H1 (cell line): ENCODE data around the gene CASR. TPM values are rescaled to one million over a fixed set of nuclear protein-coding genes. Genes with fewer than 3 reads are reported as not detected.

ENCODE experiments used
- CTCF ChIA-PET: fragments of 300-600 bp; sonication (Branson Sonifier 250); formaldehyde crosslinking; loops from one replicate; lab custom pipeline; 2021; ENCODE audit not compliant: partially characterized antibody; lab: Charles Lee
- POLR2A ChIA-PET: fragments of 300-600 bp; sonication (Branson Sonifier 250); formaldehyde crosslinking; loops from one replicate; lab custom pipeline; 2021; ENCODE audit warnings: inconsistent platforms; ENCODE audit not compliant: partially characterized antibody; lab: Charles Lee
- DNase-seq, 2 experiments: peaks; one replicate each; pipeline versions ENCODE4 v3.0.0 to v3.0.0-alpha.2; 2010 to 2022; ENCODE audit warnings: low spot score in 2 of 2, low read depth in 1 of 2, mixed read lengths in 1 of 2
- FAIRE-seq: peaks from 2 replicates; lab custom pipeline; 2011; peaks lifted over from hg19 to GRCh38; lab: Jason Lieb, UNC
- H2AFZ ChIP-seq: 2 replicates; pipeline ENCODE4 v1.8.1; 2012; ENCODE audit warnings: low read length, inconsistent platforms
- H2AK5ac ChIP-seq: 2 replicates; pipeline ENCODE4 v1.6.1; 2013; ENCODE audit warnings: low read depth, low read length
- H2BK120ac ChIP-seq: replicated peaks from 2 replicates; pipeline ENCODE3; 2013; ENCODE audit warnings: low read depth, low read length, inconsistent platforms
- H2BK12ac ChIP-seq: 2 replicates; pipeline ENCODE4 v1.6.1; 2013; ENCODE audit warnings: low read depth, low read length
- H2BK15ac ChIP-seq: 2 replicates; pipeline ENCODE4 v1.6.1; 2013; ENCODE audit warnings: low read length
- H2BK20ac ChIP-seq: 2 replicates; pipeline ENCODE4 v1.6.1; 2013; ENCODE audit warnings: low read length
- H2BK5ac ChIP-seq: 2 replicates; pipeline ENCODE4 v1.6.1; 2013; ENCODE audit warnings: low read depth, low read length
- H3K14ac ChIP-seq: 2 replicates; pipeline ENCODE4 v1.6.1; 2013; ENCODE audit warnings: inconsistent platforms; ENCODE audit not compliant: insufficient read length
- H3K18ac ChIP-seq: 2 replicates; pipeline ENCODE4 v1.6.1; 2013; ENCODE audit warnings: low read length; ENCODE audit errors: extremely low read depth
- H3K23ac ChIP-seq: 2 replicates; pipeline ENCODE4 v1.6.1; 2013; ENCODE audit warnings: inconsistent platforms; ENCODE audit not compliant: insufficient read length
- H3K23me2 ChIP-seq: 2 replicates; pipeline ENCODE4 v1.6.1; 2013; ENCODE audit warnings: low read depth, low read length
- H3K27ac ChIP-seq: 2 replicates; pipeline ENCODE4 v1.6.1; 2011; ENCODE audit warnings: low read depth, low read length, inconsistent platforms
- H3K27me3 ChIP-seq, 4 experiments: replicated peaks in 1 of 4; 1 replicate in 1 of 4; 2 replicates in 3 of 4; pipeline versions ENCODE4 v1.6.1 to v1.8.1; 2011 to 2013; ENCODE audit warnings: low read length in 3 of 4, mild to moderate bottlenecking in 3 of 4, inconsistent platforms in 2 of 4, mixed read lengths in 2 of 4, moderate library complexity in 1 of 4; ENCODE audit not compliant: control insufficient read depth in 3 of 4, insufficient read depth in 3 of 4; ENCODE audit errors: extremely low read depth in 1 of 4
- H3K36me3 ChIP-seq, 4 experiments: 2 replicates each; pipeline versions ENCODE4 v1.6.1 to v1.8.1; 2011 to 2013; ENCODE audit warnings: mild to moderate bottlenecking in 4 of 4, low read length in 3 of 4, moderate library complexity in 2 of 4, control low read depth in 1 of 4, inconsistent platforms in 1 of 4; ENCODE audit not compliant: insufficient read depth in 4 of 4, control insufficient read depth in 2 of 4
- H3K4ac ChIP-seq: replicated peaks from 2 replicates; pipeline ENCODE3; 2013; ENCODE audit warnings: low read length, low read depth, mixed read lengths, inconsistent platforms; ENCODE audit not compliant: insufficient read length
- H3K4me1 ChIP-seq, 4 experiments: replicated peaks in 1 of 4; 1 replicate in 1 of 4; 2 replicates in 3 of 4; pipeline versions ENCODE4 v1.6.1 to v1.8.1; 2011 to 2013; ENCODE audit warnings: low read length in 3 of 4, inconsistent platforms in 2 of 4, mixed read lengths in 1 of 4; ENCODE audit not compliant: insufficient read depth in 4 of 4, control insufficient read depth in 3 of 4
- H3K4me2 ChIP-seq, 2 experiments: 2 replicates each; pipeline versions ENCODE4 v1.6.1 to v1.8.1; 2011 to 2013; ENCODE audit warnings: low read depth in 2 of 2, low read length in 2 of 2, control low read depth in 1 of 2, inconsistent platforms in 1 of 2, mild to moderate bottlenecking in 1 of 2; ENCODE audit not compliant: insufficient read depth in 1 of 2
- H3K4me3 ChIP-seq, 4 experiments: fragments of 200-600, 300-600 bp in 1 of 4; sonication (generic), shearing (Covaris generic), sonication (Bioruptor Twin) in 1 of 4; 2 replicates each; pipeline versions ENCODE4 v1.5.1 to v1.8.1; 2011 to 2016; ENCODE audit warnings: low read length in 4 of 4, low read depth in 3 of 4, control low read depth in 2 of 4, inconsistent platforms in 2 of 4, mild to moderate bottlenecking in 2 of 4, mixed read lengths in 1 of 4, moderate library complexity in 1 of 4; ENCODE audit not compliant: insufficient read depth in 2 of 4; ENCODE audit errors: extremely low read depth in 1 of 4
- H3K56ac ChIP-seq: replicated peaks from 2 replicates; pipeline ENCODE3; 2013; ENCODE audit warnings: low read depth, mild to moderate bottlenecking, mixed read lengths, low read length, inconsistent platforms; ENCODE audit not compliant: insufficient read length
- H3K79me1 ChIP-seq: 2 replicates; pipeline ENCODE4 v1.6.1; 2013; ENCODE audit warnings: low read depth, low read length, control low read depth
- H3K79me2 ChIP-seq, 2 experiments: 2 replicates each; pipeline versions ENCODE4 v1.6.1 to v1.8.1; 2012 to 2013; ENCODE audit warnings: low read length in 2 of 2, mild to moderate bottlenecking in 2 of 2, inconsistent platforms in 1 of 2; ENCODE audit not compliant: insufficient read depth in 2 of 2, control insufficient read depth in 1 of 2
- H3K9ac ChIP-seq, 4 experiments: replicated peaks in 1 of 4; 1 replicate in 1 of 4; 2 replicates in 3 of 4; pipeline versions ENCODE4 v1.6.1 to v1.8.1; 2011 to 2013; ENCODE audit warnings: low read depth in 3 of 4, low read length in 3 of 4, control low read depth in 2 of 4, mild to moderate bottlenecking in 2 of 4, moderate library complexity in 2 of 4, inconsistent platforms in 1 of 4; ENCODE audit errors: extremely low read depth in 1 of 4
- H3K9me3 ChIP-seq, 2 experiments: 2 replicates each; pipeline versions ENCODE4 v1.6.1 to v1.8.1; 2012 to 2013; ENCODE audit warnings: mild to moderate bottlenecking in 2 of 2, moderate library complexity in 2 of 2, control low read depth in 1 of 2, inconsistent platforms in 1 of 2, low read depth in 1 of 2, low read length in 1 of 2, mixed read lengths in 1 of 2; ENCODE audit not compliant: insufficient read depth in 2 of 2
- H4K20me1 ChIP-seq, 2 experiments: replicated peaks in 1 of 2; 2 replicates each; pipeline versions ENCODE3 to v1.8.1; 2011 to 2013; ENCODE audit warnings: inconsistent platforms in 2 of 2, low read length in 2 of 2, mild to moderate bottlenecking in 1 of 2; ENCODE audit not compliant: insufficient read depth in 2 of 2, control insufficient read depth in 1 of 2
- H4K5ac ChIP-seq: 2 replicates; pipeline ENCODE4 v1.6.1; 2013; ENCODE audit warnings: low read length, low read depth, mixed read lengths, inconsistent platforms; ENCODE audit not compliant: insufficient read length
- H4K8ac ChIP-seq: 2 replicates; pipeline ENCODE4 v1.8.0; 2013; ENCODE audit warnings: mild to moderate bottlenecking, moderate library complexity, low read length, inconsistent platforms; ENCODE audit not compliant: insufficient read depth; ENCODE audit errors: extremely low read depth
- H4K91ac ChIP-seq: replicated peaks from 2 replicates; pipeline ENCODE3; 2013; ENCODE audit warnings: low read length, mixed read lengths, inconsistent platforms; ENCODE audit not compliant: insufficient read length
- BCL11A ChIP-seq, 2 experiments: IDR thresholded peaks; one replicate each; pipeline ENCODE4 v1.6.1; 2011; ENCODE audit warnings: low read depth in 2 of 2, low read length in 2 of 2, mild to moderate bottlenecking in 2 of 2
- EGR1 ChIP-seq: IDR thresholded peaks from 2 replicates; pipeline ENCODE4 v1.6.1; 2011; ENCODE audit warnings: low read depth, low read length, borderline replicate concordance
- SIX5 ChIP-seq: IDR thresholded peaks from 2 replicates; pipeline ENCODE4 v1.6.1; 2011; ENCODE audit warnings: mild to moderate bottlenecking, low read depth, low read length
- YY1 ChIP-seq: IDR thresholded peaks from 2 replicates; pipeline ENCODE4 v1.6.1; 2011; ENCODE audit warnings: low read depth, mild to moderate bottlenecking, low read length
- WGBS, 2 experiments: shearing (Covaris generic) in 1 of 2; methylation state at CpG; one replicate each; pipeline versions ENCODE4 v1.1.6 to v1.1.7; 2013 to 2015; ENCODE audit warnings: low lambda C conversion rate in 2 of 2, mixed read lengths in 2 of 2, inconsistent platforms in 1 of 2, low coverage in 1 of 2, missing lambda C conversion rate in 1 of 2; ENCODE audit not compliant: insufficient replicate concordance in 2 of 2, insufficient coverage in 1 of 2, insufficient read length in 1 of 2; ENCODE audit errors: extremely low coverage in 1 of 2, missing lambda C conversion rate in 1 of 2; 5-methylcytosine and 5-hydroxymethylcytosine counted together
- polyA plus RNA-seq, 7 experiments: library from polyadenylated mRNA; depleted of rRNA in 3 of 7; stranded (reverse) in 5 of 7; unstranded in 2 of 7; fragments of >200 nt in 5 of 7; fragments of 200-250 nt in 2 of 7; gene quantifications; 1 replicate in 5 of 7; 2 replicates in 1 of 7; 4 replicates in 1 of 7; pipeline versions ENCODE4 v1.2.1 to v1.2.3, GENCODE V29; 2011 to 2013; ENCODE audit warnings: missing spikeins in 2 of 7, mixed read lengths in 2 of 7
- total RNA-seq: library from RNA; stranded (reverse); fragmentation: NEBNext Ultra II Directional; extraction: Animal tissue kit (Norgen Biotek cat#: 25700); gene quantifications from 2 replicates; pipeline ENCODE4 v1.2.1, GENCODE V29; 2021

The CASR gene
- total and polyA plus RNA-seq, 2 of the 8 experiments (the other 6 are each of a cell fraction or from before 2014, with no cell fraction given) = 0.36 to 0.58 TPM

DNA sequence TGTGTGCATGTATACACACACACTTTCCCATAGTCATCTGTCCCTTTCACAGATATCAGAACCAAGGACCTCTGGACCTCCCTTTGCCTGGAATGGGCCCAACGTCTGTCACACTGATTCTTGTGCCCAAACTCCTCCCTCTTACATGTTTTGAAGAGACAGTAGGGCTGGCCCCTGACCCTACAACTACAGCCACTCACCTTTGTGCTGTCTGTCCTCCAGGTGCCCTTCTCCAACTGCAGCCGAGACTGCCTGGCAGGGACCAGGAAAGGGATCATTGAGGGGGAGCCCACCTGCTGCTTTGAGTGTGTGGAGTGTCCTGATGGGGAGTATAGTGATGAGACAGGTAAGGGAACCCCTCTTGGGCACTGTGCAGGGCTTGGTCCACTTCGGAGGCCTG is 98.4 kb downstream of the CASR start:
- Histone ChIP-seq H3K23me2 (no peaks in the 10 kb centered on the region), H3K4ac (no peak overlapping the region), H3K36me3 (no peaks in the 10 kb centered on the region), H3K9me3 (no peaks in the 10 kb centered on the region), H2BK15ac (no peak overlapping the region), H2BK20ac (no peak overlapping the region), H3K14ac (no peak overlapping the region), H3K4me1 (no peaks in the 10 kb centered on the region), H3K23ac (no peak overlapping the region), H2AK5ac (no peak overlapping the region), H4K8ac (no peak overlapping the region), H4K20me1 (no peaks in the 10 kb centered on the region), H4K5ac (no peak overlapping the region), H2BK12ac (no peak overlapping the region), H3K4me3 (no peak overlapping the region), H2BK120ac (no peak overlapping the region), H2BK5ac (no peak overlapping the region), H2AFZ (no peak overlapping the region), H3K9ac (no peak overlapping the region), H3K27ac (no peak overlapping the region), H3K4me2 (no peak overlapping the region), H3K27me3 (no peaks in the 10 kb centered on the region), H4K91ac (no peak overlapping the region), H3K79me2 (no peaks in the 10 kb centered on the region), H3K79me1 (no peaks in the 10 kb centered on the region), H3K18ac (no peak overlapping the region), H3K56ac (no peak overlapping the region)
- WGBS, 2 experiments = 71% methylated on average over 3 of the region's 3 CpGs; no CpG with 5 or more reads in 1 of the 2 experiments
- POLR2A ChIA-PET = no interaction called here
- CTCF ChIA-PET = no interaction called here
- DNase-seq (no peak), FAIRE-seq (no peak)
- TF ChIP-seq BCL11A (IDR thresholded peaks at IDR 0.05; ENCODE audit: low read depth in 2 of 2, low read length in 2 of 2) (no peak), YY1 (no peak), SIX5 (no peak), EGR1 (no peak)
